Lung (tissue), 12 donors: ENCODE measurements around the gene CHD9NB. TPM values are rescaled to one million over a fixed set of nuclear protein-coding genes. Genes with fewer than 3 reads are reported as not detected.
A peak's percentile ranks its signal among the peaks of the same experiment; 100 is the strongest.

Experiments
- ATAC-seq: fragments of 200-7000 bp; cut with Tn5 transposase; one replicate; pipeline ENCODE4 v1.9.1; 2020; ENCODE audit warnings: moderate number of reproducible peaks; ENCODE audit not compliant: insufficient read depth, low FRiP score
- DNase-seq, 3 donors: peaks; one replicate each; pipeline ENCODE4 v3.0.0-alpha.2; 2013 to 2017
- H3K27ac ChIP-seq, 2 donors: one replicate each; pipeline ENCODE4 v1.5.1; 2013; ENCODE audit warnings: mild to moderate bottlenecking in 2 of 2, moderate library complexity in 2 of 2, control low read depth in 1 of 2, inconsistent platforms in 1 of 2, low read depth in 1 of 2, low read length in 1 of 2
- H3K27me3 ChIP-seq, 3 donors: one replicate each; pipeline ENCODE4 v1.5.1; 2013; ENCODE audit warnings: low read length in 2 of 3; ENCODE audit not compliant: control insufficient read depth in 3 of 3, insufficient read depth in 3 of 3
- H3K36me3 ChIP-seq, 4 donors: one replicate each; pipeline ENCODE4 v1.5.1; 2013; ENCODE audit warnings: low read length in 4 of 4, mild to moderate bottlenecking in 1 of 4, moderate library complexity in 1 of 4; ENCODE audit not compliant: control insufficient read depth in 4 of 4, insufficient read depth in 4 of 4
- H3K4me1 ChIP-seq, 5 donors: one replicate each; pipeline ENCODE4 v1.5.1; 2013; ENCODE audit warnings: low read length in 5 of 5, mild to moderate bottlenecking in 2 of 5, moderate library complexity in 1 of 5; ENCODE audit not compliant: control insufficient read depth in 5 of 5, insufficient read depth in 5 of 5
- H3K4me3 ChIP-seq: one replicate; pipeline ENCODE4 v1.5.1; 2013; ENCODE audit warnings: mild to moderate bottlenecking, control low read depth, moderate library complexity
- H3K9ac ChIP-seq, 2 donors: one replicate each; pipeline ENCODE4 v1.5.1; 2013; ENCODE audit warnings: low read length in 2 of 2, control low read depth in 1 of 2; ENCODE audit not compliant: insufficient read depth in 1 of 2
- H3K9me3 ChIP-seq, 4 donors: one replicate each; pipeline ENCODE4 v1.5.1; 2013; ENCODE audit warnings: low read length in 3 of 4, mild to moderate bottlenecking in 1 of 4, moderate library complexity in 1 of 4; ENCODE audit not compliant: control insufficient read depth in 4 of 4, insufficient read depth in 3 of 4
- CTCF ChIP-seq: IDR thresholded peaks from 2 replicates; pipeline ENCODE4 v1.5.1; 2012; ENCODE audit warnings: mild to moderate bottlenecking; ENCODE audit errors: control extremely low read depth, extremely low read depth
- WGBS, 2 donors: extraction: QIAGEN DNeasy Blood & Tissue Kit; methylation state at CpG; one replicate each; pipeline ENCODE4 v1.1.7; 2013; 5-methylcytosine and 5-hydroxymethylcytosine counted together
- polyA plus RNA-seq, 2 donors: library from polyadenylated mRNA; stranded (reverse); fragments of 200-250 nt; gene quantifications; one replicate each; pipeline ENCODE4 v1.2.1, GENCODE V29; 2013
- total RNA-seq, 2 donors: library from RNA; depleted of rRNA in 1 of 2; stranded (reverse); fragments of >200 nt in 1 of 2; gene quantifications; one replicate each; pipeline ENCODE4 v1.2.1, GENCODE V29; 2014 to 2021
- donor health status: control.
- donor health status: control.
- donor health status: Bipolar disorder and iron deficiency.
- donor health status: healthy.
- donor health status: DM: yes; HTN: yes; CAD: no.

The CHD9NB gene
- total and polyA plus RNA-seq, 4 donors, result 19.8 to 34.8 (median 29.9) TPM

- H3K4me3 ChIP-seq, result no peak overlapping the region
- H3K27me3 ChIP-seq, result no peaks in the 10 kb centered on the region
- no peak overlapping the region for H3K9ac ChIP-seq
- DNase-seq (no peak), ATAC-seq (no peak)
- 78 to 81% methylated on average over 5 of the region's 5 CpGs for WGBS, 2 donors
- no peaks in the 10 kb centered on the region for H3K9me3 ChIP-seq
- peaks cover 3 to 19% (median 9%) of the 10 kb centered on the region in 5 donors for H3K4me1 ChIP-seq
- TF ChIP-seq CTCF, result no peak
- H3K27ac ChIP-seq, result no peak overlapping the region
- H3K36me3 ChIP-seq, result no peaks in the 10 kb centered on the region
Measured at GRCh38 chr16:53058441-53058840, 5.7 kb upstream of the CHD9NB start.

DNA sequence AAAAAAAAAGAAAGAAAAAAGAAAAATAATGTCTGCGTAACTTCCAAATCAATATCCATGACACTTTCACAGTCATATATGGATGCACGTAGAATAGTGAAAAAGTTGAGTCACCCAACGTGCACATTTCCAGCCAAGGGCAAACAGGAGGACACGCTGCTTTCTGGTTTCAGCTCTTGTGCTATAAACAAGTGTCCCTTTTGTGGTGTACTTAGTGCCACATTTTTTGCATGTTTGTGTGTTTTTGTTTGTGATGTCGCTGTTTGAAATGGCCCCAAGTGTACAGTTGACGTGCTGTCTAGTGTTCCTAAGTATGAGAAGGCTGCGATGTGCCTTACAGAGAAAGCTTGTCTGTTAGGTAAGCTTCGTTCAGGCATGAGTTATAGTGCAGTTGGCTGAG lies 5.0 kb upstream of the CHD9NB start:
- Histone ChIP-seq H3K9ac (no peak overlapping the region), H3K36me3 (no peaks in the 10 kb centered on the region), H3K9me3 (no peaks in the 10 kb centered on the region), H3K27me3 (no peaks in the 10 kb centered on the region), H3K4me3 (no peak overlapping the region), H3K27ac (no peak overlapping the region), H3K4me1 (peaks cover 3 to 19% (median 9%) of the 10 kb centered on the region in 5 donors)
- TF ChIP-seq CTCF, result no peak
- no peak for ATAC-seq
- no peak for DNase-seq
- whole genome bisulfite sequencing, 2 donors, result 91 to 94% methylated on average over 8 of the region's 8 CpGs

DNA sequence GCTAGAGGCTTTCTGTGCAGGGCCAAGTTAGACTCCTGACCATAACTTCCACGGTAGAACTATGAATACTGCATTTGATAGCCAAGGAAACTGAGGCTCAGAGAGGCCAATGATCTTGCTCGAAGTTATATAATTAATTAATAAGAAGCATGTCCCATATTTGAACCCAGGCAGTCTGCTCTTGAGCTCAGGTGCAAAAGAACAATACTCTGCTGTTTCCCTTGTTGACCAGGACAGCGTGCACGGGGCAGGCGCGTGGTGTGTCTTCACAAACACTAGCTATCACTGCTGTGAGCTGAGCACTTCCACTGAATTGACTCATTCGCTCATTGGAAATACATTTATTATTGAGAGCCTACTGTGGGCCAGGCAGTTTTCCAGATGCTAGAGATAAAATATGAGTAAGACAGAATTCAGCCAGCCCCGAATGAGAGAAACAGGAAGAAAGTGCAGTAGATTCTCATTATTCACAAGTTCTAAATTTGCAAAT lies 3.7 kb upstream of the CHD9NB start:
- Histone ChIP-seq H3K27ac (peak overlapping the region; percentile 96 to 97), H3K4me3 (no peak overlapping the region), H3K4me1 (peaks cover 3 to 19% (median 9%) of the 10 kb centered on the region in 5 donors), H3K27me3 (no peaks in the 10 kb centered on the region), H3K36me3 (no peaks in the 10 kb centered on the region), H3K9me3 (no peaks in the 10 kb centered on the region), H3K9ac (peak overlapping the region in 1 of 2 donors; percentile 64)
- ATAC-seq, result no peak
- no peak for DNase-seq
- TF ChIP-seq CTCF, result no peak
- WGBS, 2 donors, result 70 to 76% methylated on average over 8 of the region's 8 CpGs
